Measurements from ENCODE around the gene EDAR.

The EDAR gene

GRCh38 chr2:108910541-108911396 lies 78.3 kb downstream of the EDAR start:
- DNase-seq (ENCODE audit: low read depth in 1 of 2, low spot score in 1 of 2) = no peak
- Histone ChIP-seq H3K4me3 (replicated peaks; ENCODE audit: insufficient read depth, low read length) (no peak overlapping the region), H3K27me3 (ENCODE audit: insufficient read depth, poor library complexity, severe bottlenecking) (no peaks in the 10 kb centered on the region), H3K27ac (replicated peaks) (no peak overlapping the region)
- no peak for TF ChIP-seq GABPA (IDR thresholded peaks at IDR 0.05; ENCODE audit: low read depth)
- no peak for TF ChIP-seq SPI1 (IDR thresholded peaks at IDR 0.05; ENCODE audit: borderline replicate concordance, low read depth)
- TF ChIP-seq CTCF (IDR thresholded peaks at IDR 0.05; ENCODE audit: insufficient read depth, low read length) = no peak
- no peak for TF ChIP-seq REST (IDR thresholded peaks at IDR 0.05; ENCODE audit: insufficient replicate concordance, low read depth)
- TF ChIP-seq POLR2AphosphoS5 (IDR thresholded peaks at IDR 0.05; ENCODE audit: low read depth) = no peak

GRCh38 chr2:108910011-108910431 lies 79.0 kb downstream of the EDAR start:
- DNase-seq (ENCODE audit: low read depth in 1 of 2, low spot score in 1 of 2) = no peak
- Histone ChIP-seq H3K27me3 (ENCODE audit: insufficient read depth, poor library complexity, severe bottlenecking) (no peaks in the 10 kb centered on the region), H3K27ac (replicated peaks) (no peak overlapping the region), H3K4me3 (replicated peaks; ENCODE audit: insufficient read depth, low read length) (no peak overlapping the region)
- TF ChIP-seq GABPA (IDR thresholded peaks at IDR 0.05; ENCODE audit: low read depth) (no peak), SPI1 (IDR thresholded peaks at IDR 0.05; ENCODE audit: borderline replicate concordance, low read depth) (no peak), REST (IDR thresholded peaks at IDR 0.05; ENCODE audit: insufficient replicate concordance, low read depth) (no peak), POLR2AphosphoS5 (IDR thresholded peaks at IDR 0.05; ENCODE audit: low read depth) (no peak), CTCF (IDR thresholded peaks at IDR 0.05; ENCODE audit: insufficient read depth, low read length) (no peak)

- Histone ChIP-seq H3K4me3 (replicated peaks; ENCODE audit: insufficient read depth, low read length) (no peak overlapping the region), H3K27me3 (ENCODE audit: insufficient read depth, poor library complexity, severe bottlenecking) (no peaks in the 10 kb centered on the region), H3K27ac (replicated peaks) (no peak overlapping the region)
- TF ChIP-seq GABPA (IDR thresholded peaks at IDR 0.05; ENCODE audit: low read depth) = no peak
- TF ChIP-seq POLR2AphosphoS5 (IDR thresholded peaks at IDR 0.05; ENCODE audit: low read depth) = no peak
- TF ChIP-seq SPI1 (IDR thresholded peaks at IDR 0.05; ENCODE audit: borderline replicate concordance, low read depth) = no peak
- no peak for DNase-seq (ENCODE audit: low read depth in 1 of 2, low spot score in 1 of 2)
Observed at GRCh38 chr2:108909275-108909823, 79.7 kb downstream of the EDAR start.

GRCh38 chr2:108908713-108909070 lies 80.3 kb downstream of the EDAR start:
- TF ChIP-seq SPI1 (IDR thresholded peaks at IDR 0.05; ENCODE audit: borderline replicate concordance, low read depth) (no peak), POLR2AphosphoS5 (IDR thresholded peaks at IDR 0.05; ENCODE audit: low read depth) (no peak), REST (IDR thresholded peaks at IDR 0.05; ENCODE audit: insufficient replicate concordance, low read depth) (no peak), GABPA (IDR thresholded peaks at IDR 0.05; ENCODE audit: low read depth) (no peak), CTCF (IDR thresholded peaks at IDR 0.05; ENCODE audit: insufficient read depth, low read length) (no peak)
- H3K27me3 ChIP-seq (ENCODE audit: insufficient read depth, poor library complexity, severe bottlenecking) = no peaks in the 10 kb centered on the region
- no peak for DNase-seq (ENCODE audit: low read depth in 1 of 2, low spot score in 1 of 2)
- H3K27ac ChIP-seq (replicated peaks) = no peak overlapping the region
- H3K4me3 ChIP-seq (replicated peaks; ENCODE audit: insufficient read depth, low read length) = no peak overlapping the region
